ENCODE measurements around the gene SNX24. TPM values are rescaled to one million over a fixed set of nuclear protein-coding genes. Genes with fewer than 3 reads are reported as not detected.
"Not testable (repeated sequence)": the region's sequence is repeated elsewhere in the genome, so short reads cannot be mapped to it uniquely, and the experiment has no call there.

The SNX24 gene, protein sequence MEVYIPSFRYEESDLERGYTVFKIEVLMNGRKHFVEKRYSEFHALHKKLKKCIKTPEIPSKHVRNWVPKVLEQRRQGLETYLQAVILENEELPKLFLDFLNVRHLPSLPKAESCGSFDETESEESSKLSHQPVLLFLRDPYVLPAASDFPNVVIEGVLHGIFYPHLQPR
- 24.3 TPM for total RNA-seq (ENCODE audit: insufficient read depth, low replicate concordance)

DNA sequence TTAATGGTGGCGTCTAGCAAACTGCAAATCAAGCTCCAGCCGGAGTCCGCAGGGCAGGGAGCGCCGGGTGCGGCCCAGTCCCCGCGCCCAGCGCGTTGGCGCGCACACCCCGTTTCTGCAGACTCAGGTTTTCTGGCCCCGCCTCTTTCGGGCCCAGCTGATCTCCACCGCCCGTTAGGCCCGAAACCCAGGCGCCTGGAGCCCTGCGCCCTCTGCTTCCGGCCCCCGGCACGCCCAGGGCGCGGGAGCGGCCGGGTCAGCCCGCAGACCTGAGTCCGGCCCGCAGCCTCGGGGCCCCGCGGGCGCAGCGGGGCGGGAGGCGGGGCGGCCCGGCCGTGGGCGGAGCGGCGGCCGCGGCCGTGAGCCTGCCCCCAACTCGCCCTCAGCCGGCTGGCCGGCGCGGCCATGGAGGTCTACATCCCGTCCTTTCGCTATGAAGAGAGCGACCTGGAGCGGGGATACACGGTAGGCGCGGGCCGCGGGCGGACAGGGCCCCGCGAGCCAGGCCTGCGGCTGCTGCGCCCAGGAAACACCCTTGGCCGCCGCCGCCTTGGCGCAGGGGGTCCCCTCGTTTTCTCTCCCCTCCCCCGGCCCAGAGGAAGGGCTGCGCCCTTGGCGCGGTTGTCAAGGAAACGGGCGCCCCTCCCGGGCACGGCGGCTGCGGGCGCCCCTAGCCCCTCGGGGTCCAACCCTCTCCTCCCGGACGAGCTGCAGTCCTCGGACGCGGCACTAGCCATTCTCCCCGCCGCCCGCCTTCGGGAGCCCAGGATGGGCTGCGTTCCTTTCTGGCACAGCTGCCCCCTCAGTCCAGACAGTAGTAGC is at the start of gene SNX24:
SNX24 (plus strand) TSS at position 385 of the 822 bp plus-strand sequence; CDS start at position 406, 21 bp downstream.
- DNase-seq (ENCODE audit: low spot score) = peak; percentile 88

DNA sequence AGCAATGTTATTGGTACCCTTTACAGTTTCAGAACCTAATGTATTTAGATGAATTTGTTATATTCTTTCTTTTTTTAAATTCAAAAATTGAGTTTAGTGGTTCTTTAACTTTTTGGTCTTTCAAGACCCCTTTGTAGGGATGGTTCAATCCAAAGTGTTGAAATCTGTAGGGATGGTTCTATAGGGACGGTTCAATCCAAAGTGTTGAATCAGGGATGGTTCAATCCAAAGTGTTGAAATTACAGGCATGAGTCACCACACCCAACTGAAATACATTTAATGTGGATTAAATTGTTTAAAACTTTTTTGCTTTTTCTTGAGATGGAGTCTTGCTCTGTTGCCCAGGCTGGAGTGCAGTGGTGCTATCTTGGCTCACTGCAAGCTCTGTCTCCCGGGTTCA is 39.9 kb upstream of the SNX24 start:
- DNase-seq (ENCODE audit: low spot score) = no peak

DNA sequence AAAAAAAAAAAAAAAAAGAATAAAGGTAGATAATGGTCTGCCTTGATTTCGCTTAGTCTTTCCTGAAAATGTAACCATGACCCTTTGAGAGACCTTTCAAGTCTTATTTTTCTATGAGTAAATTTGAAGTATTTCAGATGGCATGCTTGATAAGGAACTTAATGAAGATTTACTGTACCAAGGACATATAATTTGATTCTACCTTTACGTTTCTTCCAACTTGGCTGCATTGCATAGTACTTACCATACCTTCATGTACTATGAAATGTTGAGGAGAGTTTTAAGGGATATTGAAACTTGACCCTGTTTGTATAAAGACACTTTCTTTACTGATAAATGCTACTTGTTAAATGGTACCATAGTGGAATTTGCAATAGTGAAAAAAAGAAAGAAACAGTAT is 35.0 kb upstream of the SNX24 start:
- DNase-seq (ENCODE audit: low spot score) = no peak

DNA sequence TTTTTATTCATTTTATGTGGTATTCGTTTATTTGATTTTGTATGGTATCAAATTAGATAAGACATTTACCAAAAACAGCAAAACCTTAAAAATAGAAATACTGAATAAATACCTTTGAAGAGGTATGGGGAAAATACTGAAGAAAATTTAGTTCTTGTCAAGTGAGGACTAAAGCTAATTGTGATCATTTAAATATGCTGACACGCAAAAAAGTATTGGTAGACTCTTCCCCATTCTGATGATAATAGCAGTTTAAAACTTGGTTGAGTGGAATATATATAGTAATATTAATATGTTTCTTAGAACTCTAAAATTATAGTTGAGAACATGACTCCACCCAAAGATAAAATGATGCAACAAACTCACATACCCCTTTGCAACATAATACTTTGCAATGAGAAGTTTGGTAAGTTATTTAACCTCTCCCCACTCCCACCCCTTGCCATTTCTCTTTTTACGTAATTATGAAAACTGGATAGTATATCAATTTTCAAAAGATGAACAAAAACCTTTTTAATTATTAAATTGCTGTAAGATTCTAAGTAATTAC is 30.1 kb upstream of the SNX24 start:
- no peak for DNase-seq (ENCODE audit: low spot score)

DNA sequence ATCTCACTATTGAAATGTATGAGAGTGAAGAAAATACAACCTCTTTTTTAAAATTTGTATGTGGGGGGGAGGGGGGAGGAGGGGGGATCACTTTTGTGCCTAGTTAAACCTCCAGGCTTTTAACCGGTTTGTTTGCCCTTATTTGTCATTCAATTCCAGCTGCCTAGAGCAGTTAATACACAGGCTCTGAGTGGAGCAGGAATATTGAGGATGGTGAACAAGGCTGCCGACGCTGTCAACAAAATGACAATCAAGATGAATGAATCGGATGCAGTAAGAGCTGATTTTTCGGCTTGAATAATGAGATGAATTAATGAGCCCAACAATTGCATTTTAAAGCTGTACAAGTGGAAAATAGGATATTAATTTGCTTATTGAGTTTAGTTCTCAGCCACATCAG is 28.7 kb upstream of the SNX24 start:
- DNase-seq (ENCODE audit: low spot score) = no peak

DNA sequence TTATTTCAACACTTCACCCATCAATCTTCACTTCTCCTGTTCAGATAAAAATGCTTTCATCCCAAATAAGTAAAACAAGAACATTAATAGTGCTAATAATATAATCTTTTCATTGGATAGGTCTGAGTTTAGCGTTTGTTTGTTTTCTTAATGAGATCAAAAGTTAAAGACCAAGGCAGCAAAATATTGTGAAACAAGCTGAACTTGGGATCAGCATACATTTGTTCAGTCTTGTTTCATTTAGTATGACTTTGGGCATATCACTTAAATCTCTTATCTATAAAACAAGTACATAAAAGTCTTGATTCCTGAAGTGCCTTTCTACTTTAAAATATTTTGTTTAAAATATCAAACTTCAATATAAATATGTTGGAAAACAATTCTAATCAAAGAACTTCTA is 13.4 kb upstream of the SNX24 start:
- DNase-seq (ENCODE audit: low spot score) = no peak

DNA sequence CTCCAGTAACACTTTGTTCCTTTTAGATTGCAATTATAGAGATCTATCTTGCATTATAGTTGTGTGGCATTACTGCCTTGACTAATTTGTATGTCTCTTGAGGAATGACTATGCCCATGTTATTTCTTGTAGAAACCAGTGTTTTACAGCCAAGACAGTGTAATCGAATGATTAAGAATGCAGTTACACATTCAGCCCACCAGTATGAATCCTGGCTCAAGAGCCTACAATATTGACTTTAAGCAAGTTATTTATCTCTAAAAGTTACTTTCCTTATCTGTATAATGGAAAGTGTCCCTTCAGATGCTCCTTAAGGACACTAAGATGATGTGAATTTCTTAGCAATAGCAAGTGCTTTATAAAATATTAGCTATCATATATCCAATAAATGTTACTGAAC is 9.7 kb upstream of the SNX24 start:
- DNase-seq (ENCODE audit: low spot score) = no peak

DNA sequence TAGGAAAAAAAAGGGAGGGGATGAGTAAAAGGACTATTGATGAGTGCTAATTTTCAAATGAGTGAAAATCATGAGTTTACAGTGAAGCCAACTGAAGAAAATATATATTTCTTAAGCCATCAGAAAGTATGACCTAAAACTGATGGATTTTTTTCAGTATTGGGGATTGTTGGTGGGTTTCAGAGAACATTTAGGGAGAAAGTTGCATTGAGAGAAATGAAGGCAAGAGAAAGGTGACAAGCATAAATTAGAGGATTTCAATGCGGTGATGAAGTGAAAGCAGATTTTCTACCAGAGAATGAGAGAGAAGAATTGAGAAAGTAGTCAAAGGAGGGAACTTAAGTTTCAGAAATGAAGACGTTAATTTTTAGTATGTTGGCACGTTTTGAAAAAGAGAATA is 8.5 kb upstream of the SNX24 start:
- no peak for DNase-seq (ENCODE audit: low spot score)

DNA sequence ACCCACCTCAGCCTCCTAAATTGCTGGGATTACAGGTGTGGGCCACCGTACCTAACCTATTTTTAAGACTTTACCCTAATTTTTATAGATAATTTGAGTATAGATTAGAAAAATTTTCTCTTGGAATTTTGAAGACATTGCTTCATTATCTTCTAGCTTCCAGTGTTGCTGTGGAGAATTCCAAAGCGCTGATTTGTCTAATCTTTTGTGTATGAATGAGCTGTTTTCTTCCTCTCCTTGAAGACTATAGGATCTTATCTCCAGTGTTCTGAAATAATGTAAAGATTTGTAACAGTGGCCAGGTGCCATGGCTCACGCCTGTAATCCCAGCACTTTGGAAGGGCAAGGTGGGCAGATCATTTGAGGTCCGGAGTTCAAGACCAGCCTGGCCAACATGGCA is 5.7 kb upstream of the SNX24 start:
- DNase-seq (ENCODE audit: low spot score) = no peak

DNA sequence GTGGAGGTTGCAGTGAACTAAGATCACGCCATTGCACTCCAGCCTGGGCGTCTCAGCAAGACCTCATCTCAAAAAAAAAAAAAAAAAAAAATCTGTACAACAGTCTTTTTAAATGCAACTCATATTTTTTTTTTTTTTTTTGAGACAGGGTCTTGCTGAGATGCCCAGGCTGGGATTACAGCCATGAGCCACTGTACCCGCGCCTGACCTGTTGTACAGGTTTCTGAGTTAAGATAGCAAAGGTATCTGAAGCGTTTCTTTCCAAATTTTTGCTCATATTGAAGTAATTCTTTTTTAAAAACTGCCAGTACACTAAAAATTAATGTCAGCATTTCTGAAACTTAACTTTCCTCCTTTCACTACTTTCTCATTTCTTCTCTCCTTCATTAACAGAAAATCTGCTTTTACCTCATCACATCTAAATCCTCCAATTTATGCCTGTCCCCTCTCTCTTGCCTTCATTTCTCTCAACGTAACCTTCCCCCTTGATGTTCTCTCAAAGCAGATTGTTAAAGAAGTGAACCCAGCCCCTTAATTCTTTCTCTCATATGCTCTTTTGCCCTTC is 3.3 kb upstream of the SNX24 start:
- no peak for DNase-seq (ENCODE audit: low spot score)

DNA sequence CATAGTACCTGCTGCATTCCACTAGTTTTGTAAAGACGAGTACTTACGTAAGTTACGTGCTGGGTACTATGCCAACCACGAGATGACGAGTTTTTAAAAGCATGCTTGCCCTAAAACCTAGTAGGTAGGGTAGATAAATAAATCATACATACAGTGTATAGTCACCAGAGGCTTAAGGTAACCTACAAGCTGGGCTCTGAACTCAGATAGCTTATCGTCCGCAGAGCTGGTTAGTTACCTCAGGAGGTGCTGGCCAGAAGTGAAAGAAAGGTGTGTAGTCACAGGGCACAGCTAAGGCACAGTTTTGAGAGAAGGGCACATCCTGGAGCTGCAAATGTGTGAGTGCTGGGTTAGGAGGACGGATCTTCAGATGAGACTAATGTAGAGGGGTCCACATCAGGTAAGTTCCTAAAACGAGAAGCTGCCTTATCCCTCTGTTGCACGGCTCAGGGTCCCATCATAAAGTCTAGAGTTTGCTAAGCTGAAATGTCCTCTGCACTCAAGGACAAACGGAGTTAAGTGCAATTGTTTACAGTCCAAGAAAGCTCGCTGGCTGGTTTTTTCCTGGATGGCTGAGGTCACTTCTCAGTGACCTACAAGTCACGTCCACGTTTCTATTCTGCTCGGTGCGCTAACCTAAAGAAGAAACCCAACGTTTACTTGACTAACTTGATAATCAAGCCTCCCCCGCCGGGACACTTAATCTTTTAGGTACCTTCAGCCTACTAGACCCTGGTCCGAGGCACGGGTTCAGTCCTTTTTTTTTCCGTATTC is 1.1 kb upstream of the SNX24 start:
- peak; percentile 29 for DNase-seq (ENCODE audit: low spot score)

DNA sequence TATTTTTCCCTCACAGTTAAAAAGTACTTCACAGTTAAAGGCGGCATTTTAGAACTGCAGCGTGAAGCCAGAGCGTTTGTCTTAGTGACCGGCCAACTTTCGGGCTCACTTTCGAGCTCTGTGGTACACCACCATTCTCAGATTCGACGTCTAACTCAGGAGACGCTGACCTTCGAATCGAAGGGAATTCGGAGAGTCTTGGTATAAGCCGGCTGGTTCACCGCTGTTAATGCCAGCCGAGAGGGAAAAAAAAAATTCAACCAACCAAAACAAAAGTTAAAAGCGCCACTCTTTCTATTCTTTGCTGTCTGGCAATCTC is 544 bp upstream of the SNX24 start:
- DNase-seq (ENCODE audit: low spot score) = no peak

DNA sequence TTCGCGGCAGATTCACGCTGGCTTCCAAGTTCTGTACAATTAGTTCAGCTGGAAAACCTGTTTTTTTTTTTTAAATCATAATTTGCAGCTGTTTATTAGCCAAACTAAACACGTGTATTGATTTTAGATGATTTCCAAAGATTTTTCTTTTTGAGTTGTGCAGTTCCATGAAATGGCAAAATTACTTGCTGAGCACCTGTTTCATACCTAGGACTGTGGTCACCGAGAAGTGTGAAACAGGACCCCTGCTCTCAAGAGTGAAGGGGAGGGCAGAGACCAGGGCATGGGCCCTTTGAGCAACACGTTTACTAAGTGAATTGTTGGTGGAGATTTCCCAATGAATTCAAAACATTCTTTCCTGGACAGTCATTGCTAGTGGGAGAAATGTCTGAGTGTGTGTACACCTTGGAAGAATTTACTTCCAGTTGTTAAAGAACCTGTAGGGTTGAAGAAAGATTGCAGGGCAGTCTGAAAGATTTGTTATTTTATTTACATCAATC is 688 bp downstream of the SNX24 start:
- DNase-seq (ENCODE audit: low spot score) = peak; percentile 37

DNA sequence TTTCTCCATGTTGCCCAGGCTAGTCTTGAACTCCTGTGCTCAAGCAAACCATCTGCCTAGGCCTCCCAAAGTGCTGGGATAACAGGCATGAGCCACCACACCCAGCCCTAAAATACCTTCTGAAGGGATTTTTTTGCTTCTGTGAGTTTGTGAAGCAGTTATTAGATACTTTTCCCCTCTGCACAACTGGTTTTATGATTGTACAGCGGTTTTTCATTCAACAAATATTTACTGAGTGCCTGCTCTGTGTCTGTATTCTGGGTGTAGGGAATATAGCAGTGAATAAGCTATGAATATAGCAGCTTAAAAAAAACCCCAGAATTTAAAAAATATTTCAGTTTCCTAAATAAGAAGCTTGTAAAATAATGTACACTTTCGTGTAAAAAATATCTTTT is 2.3 kb downstream of the SNX24 start:
- DNase-seq (ENCODE audit: low spot score) = no peak

DNA sequence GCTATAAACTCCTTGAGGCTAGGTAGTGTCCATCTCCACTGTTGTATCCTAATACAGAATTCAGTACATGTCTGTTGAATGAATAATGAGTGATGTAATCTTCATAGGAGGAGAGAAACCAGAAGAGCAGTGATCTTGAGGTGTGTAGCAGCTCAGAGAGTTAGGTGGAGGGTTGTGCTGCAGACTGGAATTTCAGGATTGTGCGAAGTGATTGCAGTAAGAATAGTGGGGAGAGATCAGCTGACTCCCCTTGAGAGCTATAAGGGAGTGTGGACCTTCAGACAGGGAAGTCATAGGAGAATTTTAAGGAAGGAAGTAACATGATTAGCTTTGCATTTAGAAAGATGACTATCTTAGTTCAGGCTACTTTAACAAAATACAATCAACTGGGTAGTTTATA is 4.4 kb downstream of the SNX24 start:
- peak; percentile 43 for DNase-seq (ENCODE audit: low spot score)

DNA sequence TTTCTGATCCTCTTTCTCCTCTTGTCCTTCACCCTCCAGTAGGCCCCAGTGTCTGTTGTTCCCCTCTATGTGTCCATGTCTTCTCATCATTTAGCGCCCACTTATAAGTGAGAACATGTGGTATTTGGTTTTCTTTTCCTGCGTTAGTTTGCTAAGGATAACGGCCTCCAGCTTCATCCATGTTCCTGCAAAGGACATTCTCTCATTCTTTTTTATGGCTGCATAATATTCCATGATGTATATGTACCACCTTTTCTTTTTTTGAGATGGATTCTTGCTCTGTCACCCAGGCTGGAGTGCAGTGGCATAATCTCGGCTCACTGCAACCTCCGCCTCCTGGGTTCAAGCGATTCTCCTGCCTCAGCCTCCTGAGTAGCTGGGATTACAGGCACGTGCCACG is 12.1 kb downstream of the SNX24 start:
- DNase-seq (ENCODE audit: low spot score) = not testable (repeated sequence)

DNA sequence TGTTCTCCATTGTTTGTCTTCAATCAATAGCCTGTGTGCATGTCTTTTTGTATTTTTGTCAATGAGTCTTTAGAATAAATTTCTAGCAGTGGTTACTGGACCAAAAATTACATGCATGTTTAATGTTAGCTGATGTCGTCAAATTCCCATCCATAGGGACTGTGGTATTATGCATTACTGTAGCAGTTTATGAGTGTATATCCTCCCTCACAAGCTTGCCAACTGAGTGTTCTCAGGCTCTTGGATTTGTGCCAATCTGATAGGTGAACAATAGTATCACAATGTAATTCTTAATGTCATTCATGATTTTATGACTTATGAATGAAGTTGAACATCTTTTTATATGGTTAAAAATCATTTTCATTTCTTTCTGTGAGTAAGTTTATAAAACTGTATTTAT is 13.0 kb downstream of the SNX24 start:
- DNase-seq (ENCODE audit: low spot score) = no peak

DNA sequence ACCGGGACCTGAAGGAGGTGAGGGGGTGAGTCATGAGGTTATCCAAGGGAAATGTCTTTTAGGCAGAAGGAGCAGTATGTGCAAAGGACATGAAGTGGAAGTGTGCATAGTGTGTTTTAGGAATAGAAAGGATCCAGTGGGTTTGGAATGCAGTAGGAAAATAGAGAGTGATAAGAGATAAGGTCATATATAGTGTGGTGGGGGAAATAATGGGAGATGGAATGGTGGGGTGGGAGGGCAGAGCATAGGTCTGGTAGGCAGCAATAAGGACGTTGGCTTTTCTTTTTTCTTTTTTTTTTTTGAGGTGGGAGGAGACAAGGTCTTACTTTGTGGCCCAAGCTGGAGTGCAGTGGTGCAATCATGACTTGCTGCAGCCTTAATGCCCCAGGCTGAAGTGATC is 17.8 kb downstream of the SNX24 start:
- DNase-seq (ENCODE audit: low spot score) = no peak

DNA sequence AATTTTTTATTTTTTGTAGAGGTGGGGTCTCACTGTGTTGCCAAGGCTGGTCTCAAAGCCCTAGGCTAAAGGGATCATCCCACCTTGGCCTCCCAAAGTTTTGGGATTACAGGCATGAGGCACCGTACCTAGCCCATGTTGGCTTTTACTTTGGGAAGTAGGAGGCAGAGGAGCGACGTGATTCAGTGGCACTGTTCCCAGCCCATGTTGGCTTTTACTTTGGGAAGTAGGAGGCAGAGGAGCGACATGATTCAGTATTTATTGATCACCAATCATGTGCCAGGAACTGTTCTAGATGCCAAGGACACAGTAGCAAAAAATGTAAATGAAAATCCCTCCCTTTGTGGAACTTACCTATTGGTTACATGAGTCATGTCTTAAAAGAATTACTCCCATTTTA is 18.3 kb downstream of the SNX24 start:
- no peak for DNase-seq (ENCODE audit: low spot score)

DNA sequence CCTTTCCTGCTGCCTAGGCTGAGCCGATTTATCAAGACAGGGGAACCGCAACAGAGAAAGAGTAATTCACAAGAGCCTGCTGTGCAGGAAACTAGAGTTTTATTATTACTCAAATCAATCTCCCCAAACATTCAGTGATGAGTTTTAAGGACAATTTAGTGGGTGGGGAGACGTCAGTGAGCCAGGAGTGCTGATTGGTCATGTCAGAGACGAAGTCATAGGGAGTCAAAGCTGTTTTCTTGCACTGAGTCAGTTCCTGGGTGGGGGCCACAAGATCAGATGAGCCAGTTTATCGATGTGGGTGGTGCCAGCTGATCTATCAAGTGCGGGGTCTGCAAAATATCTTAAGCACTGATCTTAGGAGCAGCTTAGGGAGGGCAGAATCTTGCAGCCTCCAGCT is 19.0 kb downstream of the SNX24 start:
- DNase-seq (ENCODE audit: low spot score) = no peak

DNA sequence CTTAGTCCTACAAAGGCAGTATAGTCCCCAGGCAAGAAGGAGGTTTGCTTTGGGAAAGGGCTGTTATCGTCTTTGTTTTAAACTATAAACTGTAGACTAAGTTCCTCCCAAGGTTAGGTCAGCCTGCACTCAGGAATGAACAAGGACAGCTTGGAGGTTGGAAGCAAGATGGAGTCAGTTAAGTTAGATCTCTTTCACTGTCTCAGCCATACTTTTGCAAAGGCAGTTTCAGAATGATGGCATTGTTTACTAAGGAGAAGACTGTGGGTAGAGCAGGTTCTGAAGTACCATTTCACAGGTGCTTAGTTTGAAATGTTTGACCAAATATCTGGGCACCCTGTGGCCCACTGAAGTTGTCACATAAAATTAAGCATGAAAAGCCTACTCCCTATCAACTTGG is 19.4 kb downstream of the SNX24 start:
- DNase-seq (ENCODE audit: low spot score) = no peak

DNA sequence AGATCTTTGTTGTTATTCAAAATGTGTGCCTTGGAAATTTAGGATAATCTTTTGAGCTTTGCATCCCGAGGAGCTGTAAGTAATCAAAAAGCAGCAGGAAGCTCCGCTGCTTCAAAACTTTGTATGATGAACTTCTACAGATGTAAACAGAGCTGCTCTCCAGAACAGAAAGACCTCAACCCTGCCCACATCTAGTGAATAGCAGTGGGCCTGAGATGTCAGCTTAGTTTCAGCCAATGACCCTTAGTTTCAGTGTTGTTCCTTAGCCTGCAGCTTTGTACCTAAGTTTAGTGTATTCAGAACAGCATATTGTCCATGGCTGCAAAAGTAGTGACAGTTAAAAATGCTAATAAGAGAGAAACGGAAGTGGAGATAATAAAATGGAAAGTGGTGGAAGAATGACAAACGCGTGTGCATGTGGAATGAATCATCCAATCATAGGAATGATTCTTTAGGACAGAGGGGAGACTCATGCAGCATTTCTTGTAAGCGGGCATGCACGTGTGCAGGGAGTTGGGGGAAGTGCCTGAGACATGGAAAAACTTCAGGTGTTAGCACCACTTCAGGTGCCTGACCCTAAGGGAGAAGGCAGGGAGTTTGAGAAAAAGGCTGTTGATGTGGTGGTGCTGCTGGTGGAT is 24.9 kb downstream of the SNX24 start:
- no peak for DNase-seq (ENCODE audit: low spot score)
